HCT116 (cell line): Measurements from ENCODE around the gene TMEM244. TPM values are rescaled to one million over a fixed set of nuclear protein-coding genes. Genes with fewer than 3 reads are reported as not detected.
A peak's percentile ranks its signal among the peaks of the same experiment; 100 is the strongest.

Experiments
- ATAC-seq: fragments of 200-7000 bp; cut with Tn5 transposase; 2 replicates; pipeline ENCODE4 v1.9.1; 2020; ENCODE audit warnings: mild to moderate bottlenecking, moderate library complexity
- BruUV-seq: library from RNA; stranded (reverse); fragments of 400-500 nt; replicated peaks from 2 replicates; lab custom pipeline; 2021; lab: Mats Ljungman, UMichigan
- CTCF ChIA-PET: fragments of 300-600 bp; sonication (Branson Sonifier 250); formaldehyde crosslinking; loops from one replicate; lab custom pipeline; 2021; ENCODE audit warnings: antibody characterized with exemption; lab: Charles Lee
- POLR2A ChIA-PET: fragments of 300-600, 350-600 bp; sonication (Branson Sonifier 250); formaldehyde crosslinking; loops from one replicate; lab custom pipeline; 2021; ENCODE audit warnings: antibody characterized with exemption; lab: Charles Lee
- RAD21 ChIA-PET, 2 experiments: fragments of 300-600 bp; sonication (Branson Sonifier 250); formaldehyde crosslinking; loops; one replicate each; lab custom pipeline; 2023; ENCODE audit warnings: low total read pairs in 2 of 2; ENCODE audit not compliant: uncharacterized antibody in 2 of 2, unreplicated experiment in 2 of 2, low non-redundant PET in 1 of 2; lab: Charles Lee
- DNase-seq: peaks from one replicate; pipeline ENCODE4 v3.0.0-alpha.2; 2010; ENCODE audit warnings: low read depth, low spot score
- H2AFZ ChIP-seq: fragments of 200-600 bp; shearing (Covaris generic), sonication (generic); 2 replicates; pipeline ENCODE4 v1.6.1; 2017; ENCODE audit warnings: low read depth, mixed run types, mixed read lengths, antibody characterized with exemption, low read length; ENCODE audit not compliant: poor library complexity, severe bottlenecking
- H3K27ac ChIP-seq: 2 replicates; pipeline ENCODE4 v1.5.1; 2012; ENCODE audit warnings: low read depth, low read length
- H3K27me3 ChIP-seq: fragments of 200-600 bp; sonication (generic); 2 replicates; pipeline ENCODE4 v1.6.1; 2016; ENCODE audit warnings: mixed run types, low read length, mixed read lengths; ENCODE audit not compliant: insufficient read depth
- H3K36me3 ChIP-seq, 2 experiments: fragments of 200-500 bp in 1 of 2; fragments of 200-600 bp in 1 of 2; sonication (Bioruptor generic) in 1 of 2; sonication (generic) in 1 of 2; 2 replicates each; pipeline versions ENCODE4 v1.5.1 to v1.6.1; 2014 to 2016; ENCODE audit warnings: low read length in 2 of 2, inconsistent platforms in 1 of 2, mixed read lengths in 1 of 2, mixed run types in 1 of 2; ENCODE audit not compliant: insufficient read depth in 2 of 2, control insufficient read depth in 1 of 2
- H3K4me1 ChIP-seq, 2 experiments: fragments of 200-600 bp in 1 of 2; sonication (generic) in 1 of 2; 2 replicates each; pipeline versions ENCODE4 v1.5.1 to v1.6.1; 2012 to 2017; ENCODE audit warnings: low read length in 2 of 2, inconsistent platforms in 1 of 2, mild to moderate bottlenecking in 1 of 2, mixed read lengths in 1 of 2, mixed run types in 1 of 2, moderate library complexity in 1 of 2; ENCODE audit not compliant: insufficient read depth in 2 of 2, control insufficient read depth in 1 of 2
- H3K4me2 ChIP-seq: fragments of 200-600 bp; sonication (generic); 2 replicates; pipeline ENCODE4 v1.6.1; 2017; ENCODE audit warnings: mixed run types, low read length, mixed read lengths
- H3K4me3 ChIP-seq, 2 experiments: fragments of 200-600 bp in 1 of 2; sonication (generic) in 1 of 2; replicated peaks in 1 of 2; 2 replicates each; pipeline ENCODE4 v1.5.1; 2011 to 2016; ENCODE audit warnings: low read length in 2 of 2, control low read depth in 1 of 2, low read depth in 1 of 2, mild to moderate bottlenecking in 1 of 2, mixed read lengths in 1 of 2, mixed run types in 1 of 2
- H3K79me2 ChIP-seq: fragments of 200-600 bp; sonication (generic); 2 replicates; pipeline ENCODE4 v1.6.1; 2017; ENCODE audit warnings: mild to moderate bottlenecking, mixed run types, low read length, moderate library complexity, mixed read lengths; ENCODE audit not compliant: insufficient read depth
- H3K9ac ChIP-seq: fragments of 200-600 bp; sonication (generic); 2 replicates; pipeline ENCODE4 v1.6.1; 2016; ENCODE audit warnings: low read length, mixed read lengths
- H3K9me2 ChIP-seq: fragments of 200-600 bp; sonication (generic), shearing (Covaris generic); 2 replicates; pipeline ENCODE4 v1.6.1; 2017; ENCODE audit warnings: mixed run types, mild to moderate bottlenecking, moderate library complexity; ENCODE audit not compliant: insufficient read depth
- H3K9me3 ChIP-seq, 2 experiments: fragments of 200-500 bp in 1 of 2; fragments of 200-600 bp in 1 of 2; sonication (Bioruptor generic) in 1 of 2; sonication (generic) in 1 of 2; 2 replicates each; pipeline ENCODE4 v1.6.1; 2014 to 2017; ENCODE audit warnings: low read length in 2 of 2, mixed read lengths in 2 of 2, inconsistent platforms in 1 of 2, low read depth in 1 of 2, mild to moderate bottlenecking in 1 of 2, mixed run types in 1 of 2, moderate library complexity in 1 of 2; ENCODE audit not compliant: control insufficient read depth in 1 of 2, insufficient read depth in 1 of 2
- H4K20me1 ChIP-seq: fragments of 200-600 bp; sonication (generic), shearing (Covaris generic); 2 replicates; pipeline ENCODE4 v1.6.1; 2017; ENCODE audit warnings: mixed run types, mild to moderate bottlenecking, moderate library complexity; ENCODE audit not compliant: insufficient read depth
- CBX3 ChIP-seq: IDR thresholded peaks from 2 replicates; pipeline ENCODE4 v1.6.1; 2012; ENCODE audit warnings: low read depth
- CEBPB ChIP-seq: IDR thresholded peaks from 2 replicates; pipeline ENCODE4 v1.6.1; 2012; ENCODE audit warnings: low read depth
- ELF1 ChIP-seq: IDR thresholded peaks from 2 replicates; pipeline ENCODE4 v1.6.1; 2012; ENCODE audit warnings: low read depth, borderline replicate concordance
- FOSL1 ChIP-seq: IDR thresholded peaks from 2 replicates; pipeline ENCODE4 v1.6.1; 2012; ENCODE audit warnings: low read depth
- JUND ChIP-seq: IDR thresholded peaks from 2 replicates; pipeline ENCODE4 v1.6.1; 2012
- RAD21 ChIP-seq: IDR thresholded peaks from 2 replicates; pipeline ENCODE4 v1.6.1; 2012; ENCODE audit warnings: low read depth, mild to moderate bottlenecking
- SIN3A ChIP-seq: IDR thresholded peaks from 2 replicates; pipeline ENCODE4 v1.6.1; 2012; ENCODE audit warnings: low read depth
- SP1 ChIP-seq: IDR thresholded peaks from 2 replicates; pipeline ENCODE4 v1.6.1; 2012; ENCODE audit warnings: low read depth
- SRF ChIP-seq: IDR thresholded peaks from 2 replicates; pipeline ENCODE4 v1.6.1; 2012; ENCODE audit warnings: low read depth
- TCF7L2 ChIP-seq: IDR thresholded peaks from 2 replicates; pipeline ENCODE4 v1.7.0; 2011; ENCODE audit warnings: borderline replicate concordance, inconsistent platforms; ENCODE audit not compliant: insufficient read depth, insufficient read length; ENCODE audit errors: extremely low read depth
- ZNF274 ChIP-seq: fragments of 200-500 bp; sonication (Bioruptor generic); IDR thresholded peaks from 2 replicates; pipeline ENCODE4 v1.6.1; 2014; ENCODE audit warnings: mild to moderate bottlenecking, low read depth, low read length, inconsistent platforms
- intact Hi-C: fragments of 100-400 bp; cut with micrococcal nuclease; formaldehyde crosslinking; loops from 2 replicates; pipeline ENCODE4 v1.10.0; 2022
- total RNA-seq: library from RNA; stranded (reverse); gene quantifications from one replicate; pipeline ENCODE4 v1.2.1, GENCODE V29; 2021; ENCODE audit not compliant: unreplicated experiment
- TF ChIP-seq, protein P1 (sequence below): IDR thresholded peaks from 2 replicates; pipeline ENCODE4 v1.6.1; 2011; ENCODE audit warnings: mild to moderate bottlenecking, low read length, moderate library complexity; ENCODE audit not compliant: insufficient replicate concordance; ENCODE audit errors: extremely low read depth

Gene TMEM244
- total RNA-seq, 1 experiment from 2014 or later = not detected

- no peaks in the 10 kb centered on the region for H4K20me1 ChIP-seq
- H3K79me2 ChIP-seq = no peaks in the 10 kb centered on the region
- BruUV-seq = no TSS peak
- H3K27me3 ChIP-seq = no peaks in the 10 kb centered on the region
- H3K9me2 ChIP-seq = no peaks in the 10 kb centered on the region
- no peak overlapping the region for H3K4me3 ChIP-seq
- ATAC-seq = peak; percentile 67
- no peaks in the 10 kb centered on the region for H3K36me3 ChIP-seq
- CTCF ChIA-PET = no interaction called here
- peaks cover 57 to 59% of the 10 kb centered on the region in 2 experiments for H3K4me1 ChIP-seq
- H3K9me3 ChIP-seq = no peaks in the 10 kb centered on the region; a peak in 1 of 4 replicates
- peak overlapping the region; percentile 78 for H3K27ac ChIP-seq
- peak; percentile 32 for DNase-seq
- intact Hi-C loops = no loop called here
- POLR2A ChIA-PET = interaction anchor here (1.3 to 2.9 kb wide), 2 partner anchors 10 to 35 kb away, joined by 4 to 13 read pairs; no protein-coding TSS in a partner anchor
- no peak overlapping the region for H3K9ac ChIP-seq
- peak overlapping the region; percentile 50 for H3K4me2 ChIP-seq
- no peak for TF ChIP-seq ZNF274
- peak; percentile 58; the same call in 1 of the 2 replicates for TF ChIP-seq CBX3
- no peak for TF ChIP-seq ELF1
- TF ChIP-seq FOSL1 = peak; percentile 12; the same call in 1 of the 2 replicates
- no peak for TF ChIP-seq SRF
- peak; percentile 58 for TF ChIP-seq SP1
- TF ChIP-seq CEBPB = peak; percentile 19; the same call in 1 of the 2 replicates
- TF ChIP-seq, protein P1, sequence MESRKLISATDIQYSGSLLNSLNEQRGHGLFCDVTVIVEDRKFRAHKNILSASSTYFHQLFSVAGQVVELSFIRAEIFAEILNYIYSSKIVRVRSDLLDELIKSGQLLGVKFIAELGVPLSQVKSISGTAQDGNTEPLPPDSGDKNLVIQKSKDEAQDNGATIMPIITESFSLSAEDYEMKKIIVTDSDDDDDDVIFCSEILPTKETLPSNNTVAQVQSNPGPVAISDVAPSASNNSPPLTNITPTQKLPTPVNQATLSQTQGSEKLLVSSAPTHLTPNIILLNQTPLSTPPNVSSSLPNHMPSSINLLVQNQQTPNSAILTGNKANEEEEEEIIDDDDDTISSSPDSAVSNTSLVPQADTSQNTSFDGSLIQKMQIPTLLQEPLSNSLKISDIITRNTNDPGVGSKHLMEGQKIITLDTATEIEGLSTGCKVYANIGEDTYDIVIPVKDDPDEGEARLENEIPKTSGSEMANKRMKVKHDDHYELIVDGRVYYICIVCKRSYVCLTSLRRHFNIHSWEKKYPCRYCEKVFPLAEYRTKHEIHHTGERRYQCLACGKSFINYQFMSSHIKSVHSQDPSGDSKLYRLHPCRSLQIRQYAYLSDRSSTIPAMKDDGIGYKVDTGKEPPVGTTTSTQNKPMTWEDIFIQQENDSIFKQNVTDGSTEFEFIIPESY = no peak
- no peak for TF ChIP-seq RAD21
- TF ChIP-seq SIN3A = no peak
- peak; percentile 91 for TF ChIP-seq TCF7L2
- peak; percentile 38 for TF ChIP-seq JUND
- TF ChIP-seq, all 23 proteins: peak for 6
- RAD21 ChIA-PET = no interaction called here
- H2AFZ ChIP-seq = peak overlapping the region; percentile 53
These were observed 7.0 kb downstream of the TMEM244 start for GRCh38 chr6:129853996-129854711.
